ENCODE data around the gene GAS6. TPM values are rescaled to one million over a fixed set of nuclear protein-coding genes. Genes with fewer than 3 reads are reported as not detected.

The GAS6 gene
- total RNA-seq, 4 donors from 2014 or later, result 43.0 to 112 (median 68.5) TPM

DNA sequence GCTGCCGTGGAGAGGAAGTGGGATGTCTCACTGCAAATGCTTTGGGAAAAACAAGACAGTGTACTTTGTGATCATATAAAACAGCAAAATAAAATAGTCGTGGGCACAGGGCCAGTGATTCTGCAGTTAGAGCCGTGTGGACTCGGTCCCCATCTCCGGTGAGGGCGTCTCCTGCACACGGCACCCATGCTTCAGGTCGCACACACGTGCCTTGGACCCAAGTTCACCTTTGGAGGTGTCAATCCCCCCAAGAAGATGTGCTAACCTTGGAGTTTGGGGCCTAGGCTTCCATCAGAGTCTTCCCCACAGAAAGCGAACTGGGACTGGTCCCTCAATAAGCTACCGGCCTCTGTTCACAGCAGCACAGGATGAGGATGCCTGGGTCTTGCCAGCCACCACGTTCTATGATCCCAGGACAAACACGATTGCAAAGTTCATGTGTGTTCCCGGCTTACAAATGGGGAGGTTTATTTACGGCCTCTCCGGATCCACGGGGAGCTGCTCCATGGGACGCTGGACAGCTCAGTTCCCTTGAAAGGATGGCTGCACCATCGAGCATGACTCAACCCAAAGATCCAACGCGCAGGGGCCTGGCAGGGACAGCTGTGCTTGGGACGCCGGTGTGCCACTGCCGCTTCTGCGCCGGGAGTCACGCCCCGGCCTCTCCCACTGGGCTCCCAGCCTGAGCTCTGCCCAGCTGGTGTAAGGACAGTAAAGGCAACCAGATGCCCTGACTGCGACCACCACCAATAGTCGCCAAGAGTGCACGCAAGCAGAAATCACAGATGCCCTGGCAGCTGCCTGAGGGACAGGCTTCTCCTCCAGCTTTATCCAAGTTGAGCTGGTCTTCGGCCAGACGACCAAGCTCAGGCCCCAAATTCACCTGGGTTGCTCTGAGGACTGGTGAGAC lies 8.6 kb downstream of the GAS6 start:
- H3K9me3 ChIP-seq, result no peaks in the 10 kb centered on the region
- no peak overlapping the region for H3K4me3 ChIP-seq
- TF ChIP-seq, protein P1, sequence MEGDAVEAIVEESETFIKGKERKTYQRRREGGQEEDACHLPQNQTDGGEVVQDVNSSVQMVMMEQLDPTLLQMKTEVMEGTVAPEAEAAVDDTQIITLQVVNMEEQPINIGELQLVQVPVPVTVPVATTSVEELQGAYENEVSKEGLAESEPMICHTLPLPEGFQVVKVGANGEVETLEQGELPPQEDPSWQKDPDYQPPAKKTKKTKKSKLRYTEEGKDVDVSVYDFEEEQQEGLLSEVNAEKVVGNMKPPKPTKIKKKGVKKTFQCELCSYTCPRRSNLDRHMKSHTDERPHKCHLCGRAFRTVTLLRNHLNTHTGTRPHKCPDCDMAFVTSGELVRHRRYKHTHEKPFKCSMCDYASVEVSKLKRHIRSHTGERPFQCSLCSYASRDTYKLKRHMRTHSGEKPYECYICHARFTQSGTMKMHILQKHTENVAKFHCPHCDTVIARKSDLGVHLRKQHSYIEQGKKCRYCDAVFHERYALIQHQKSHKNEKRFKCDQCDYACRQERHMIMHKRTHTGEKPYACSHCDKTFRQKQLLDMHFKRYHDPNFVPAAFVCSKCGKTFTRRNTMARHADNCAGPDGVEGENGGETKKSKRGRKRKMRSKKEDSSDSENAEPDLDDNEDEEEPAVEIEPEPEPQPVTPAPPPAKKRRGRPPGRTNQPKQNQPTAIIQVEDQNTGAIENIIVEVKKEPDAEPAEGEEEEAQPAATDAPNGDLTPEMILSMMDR (IDR thresholded peaks at IDR 0.05), result no peak
- TF ChIP-seq POLR2A (IDR thresholded peaks at IDR 0.05), result no peak
- no peaks in the 10 kb centered on the region for H3K36me3 ChIP-seq
- H3K4me1 ChIP-seq, result peaks cover 45 to 81% (median 62%) of the 10 kb centered on the region in 3 donors
- no peaks in the 10 kb centered on the region for H3K27me3 ChIP-seq
- 69 to 77% methylated on average over 9 to 26 of the region's 33 CpGs for whole genome bisulfite sequencing, 2 donors
- no peak for DNase-seq
- intact Hi-C loops (cut with DNase I), result no loop called here
- peak overlapping the region in 3 of 4 donors; percentile 12 to 75 (median 66) for H3K27ac ChIP-seq

DNA sequence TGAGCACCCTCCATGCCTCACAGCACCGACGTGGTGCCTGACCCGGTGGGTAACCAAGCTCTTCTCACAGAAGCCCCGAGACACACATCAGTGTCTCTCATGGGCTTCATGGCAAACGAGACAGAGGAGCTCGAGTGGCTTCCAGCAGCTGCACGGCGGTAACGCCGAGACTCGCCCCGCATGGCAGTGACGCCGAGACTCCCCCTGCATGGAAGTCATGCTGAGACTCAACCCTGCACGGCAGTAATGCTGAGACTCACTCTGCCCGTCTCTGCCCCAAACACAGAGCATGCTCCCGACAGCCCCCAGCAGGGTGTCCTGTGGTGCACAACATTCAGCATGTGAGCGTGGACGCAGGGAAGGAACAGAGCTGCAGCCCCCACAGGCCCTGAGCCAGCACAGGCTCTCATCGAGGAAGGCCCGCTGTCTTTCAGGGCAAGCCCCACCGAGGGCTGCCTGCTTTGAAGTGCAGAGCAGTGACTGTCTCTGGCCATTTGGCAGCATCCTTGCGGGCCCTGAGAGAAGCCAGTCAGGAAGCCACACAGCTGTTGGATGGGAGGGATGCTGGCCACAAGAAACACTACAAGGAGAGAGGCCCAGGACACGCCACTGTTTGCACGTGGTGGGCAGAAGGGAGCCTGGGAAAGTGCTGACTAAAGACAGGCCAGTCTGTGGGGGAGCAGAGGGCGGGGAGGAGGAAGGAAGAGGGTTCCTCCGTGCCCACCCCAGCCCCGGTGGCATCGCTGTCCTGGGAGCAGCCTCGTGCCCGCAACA lies 9.5 kb downstream of the GAS6 start:
- DNase-seq, result no peak
- no peaks in the 10 kb centered on the region for H3K9me3 ChIP-seq
- no peaks in the 10 kb centered on the region for H3K36me3 ChIP-seq
- intact Hi-C loops (cut with DNase I), result no loop called here
- peak overlapping the region in 3 of 4 donors; percentile 51 to 75 (median 66) for H3K27ac ChIP-seq
- peaks cover 50 to 81% (median 68%) of the 10 kb centered on the region in 3 donors for H3K4me1 ChIP-seq
- TF ChIP-seq, protein P1 (IDR thresholded peaks at IDR 0.05), result no peak
- no peak for TF ChIP-seq POLR2A (IDR thresholded peaks at IDR 0.05)
- H3K4me3 ChIP-seq, result no peak overlapping the region
- H3K27me3 ChIP-seq, result no peaks in the 10 kb centered on the region
- 53 to 59% methylated on average over 18 to 21 of the region's 31 CpGs for WGBS, 2 donors

DNA sequence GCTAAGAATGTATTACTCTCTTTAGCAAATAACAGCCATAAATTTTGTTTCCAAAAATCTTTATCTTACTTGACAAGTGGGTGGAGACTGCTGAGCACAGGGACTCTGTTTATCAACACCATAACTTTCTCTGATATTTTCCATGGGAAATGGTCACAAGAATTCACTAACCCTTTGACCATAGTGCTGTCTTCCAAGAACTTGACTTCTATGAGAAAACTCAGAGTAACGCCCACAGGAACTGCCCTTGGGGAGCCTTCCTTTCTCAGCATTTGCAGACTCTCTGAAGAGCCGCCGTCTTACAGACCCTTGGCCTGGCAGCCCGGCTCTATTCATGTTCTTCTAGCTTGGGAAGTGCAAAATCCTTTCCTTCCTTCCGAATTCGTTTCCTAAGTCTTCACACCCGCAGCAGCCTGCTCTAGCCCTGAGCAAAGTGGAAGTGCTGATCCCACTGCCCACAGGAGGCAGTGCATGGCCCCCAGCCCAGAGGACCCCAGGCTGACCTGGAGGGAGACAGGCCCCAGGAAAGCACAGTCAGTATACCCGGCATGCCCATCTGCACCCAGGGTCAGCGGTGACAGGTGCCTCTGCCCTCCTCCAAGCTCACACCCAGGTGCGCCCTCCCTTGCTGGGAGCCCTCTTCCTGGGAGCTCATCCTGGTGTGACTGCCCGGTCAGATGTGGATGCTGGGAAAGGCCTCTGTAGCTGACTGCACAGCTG lies 10.2 kb downstream of the GAS6 start:
- Histone ChIP-seq H3K27me3 (no peaks in the 10 kb centered on the region), H3K27ac (peak overlapping the region in 3 of 4 donors; percentile 51 to 75 (median 66)), H3K9me3 (no peaks in the 10 kb centered on the region), H3K36me3 (no peaks in the 10 kb centered on the region), H3K4me1 (peaks cover 58 to 88% (median 76%) of the 10 kb centered on the region in 3 donors), H3K4me3 (no peak overlapping the region)
- 57 to 67% methylated on average over 7 to 11 of the region's 11 CpGs for WGBS, 2 donors
- no peak for DNase-seq
- TF ChIP-seq, protein P1 (IDR thresholded peaks at IDR 0.05), result no peak
- no peak for TF ChIP-seq POLR2A (IDR thresholded peaks at IDR 0.05)
- intact Hi-C loops (cut with DNase I), result no loop called here

- no peaks in the 10 kb centered on the region for H3K9me3 ChIP-seq
- H3K4me3 ChIP-seq, result no peak overlapping the region
- H3K4me1 ChIP-seq, result peaks cover 62 to 88% (median 80%) of the 10 kb centered on the region in 3 donors
- no peak for DNase-seq
- H3K36me3 ChIP-seq, result no peaks in the 10 kb centered on the region
- WGBS, 2 donors, result 74 to 75% methylated on average over 8 to 14 of the region's 22 CpGs
- no peak for TF ChIP-seq POLR2A (IDR thresholded peaks at IDR 0.05)
- TF ChIP-seq, protein P1 (IDR thresholded peaks at IDR 0.05), result no peak
- peak overlapping the region in 3 of 4 donors; percentile 51 to 75 (median 58) for H3K27ac ChIP-seq
- intact Hi-C loops (cut with DNase I), result no loop called here
- no peaks in the 10 kb centered on the region for H3K27me3 ChIP-seq
These were observed 11.0 kb downstream of the GAS6 start for GRCh38 chr13:113852536-113853517.
